ENCODE measurements around the gene PEX6. TPM values are rescaled to one million over a fixed set of nuclear protein-coding genes. Genes with fewer than 3 reads are reported as not detected.

The PEX6 gene
- polyA plus RNA-seq, 1 donor (not counting 4 experiments of a cell fraction or from before 2014, with no cell fraction given): 5.6 TPM

DNA sequence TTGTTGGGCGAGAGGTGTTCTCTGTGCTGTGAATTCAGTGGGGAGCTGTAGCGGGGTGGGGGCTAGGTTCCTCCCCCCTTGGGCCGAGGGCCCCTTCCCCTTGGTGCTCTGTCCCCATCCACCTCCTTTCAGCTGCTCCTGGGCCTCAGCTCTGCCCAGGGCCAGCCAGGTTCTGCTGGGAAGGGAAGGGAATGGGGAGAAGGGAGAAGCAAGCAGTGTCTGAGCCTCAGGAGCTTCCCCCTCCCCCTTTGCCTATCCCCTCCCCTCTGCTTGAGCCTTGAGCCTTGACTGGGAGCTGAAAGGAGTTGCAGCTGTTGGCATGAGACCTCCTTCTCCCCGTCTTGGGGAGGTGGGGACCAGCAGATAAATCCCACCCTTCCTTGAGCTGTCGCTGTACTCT lies 41.9 kb upstream of the PEX6 start:
- H4K20me1 ChIP-seq (ENCODE audit: control insufficient read depth, extremely low read depth, insufficient read depth, low read length): no peaks in the 10 kb centered on the region
- H3K9me1 ChIP-seq (ENCODE audit: control insufficient read depth, extremely low read depth, insufficient read depth, low read length): no peaks in the 10 kb centered on the region
- dilution Hi-C loops (cut with MboI; ENCODE audit: extremely low pct_ligation_motif_present, low sequenced_read_pairs): no loop called here
- DNase-seq (ENCODE audit: low read depth, low spot score) (no peak), FAIRE-seq (no peak)
- H3K9me3 ChIP-seq (ENCODE audit: control insufficient read depth, low read depth, low read length): no peaks in the 10 kb centered on the region
- H3K36me3 ChIP-seq (ENCODE audit: control insufficient read depth in 2 of 2, extremely low read depth in 1 of 2, insufficient read depth in 2 of 2, low read length in 2 of 2): peaks cover 20 to 21% of the 10 kb centered on the region in 2 experiments
- TF ChIP-seq CTCF (optimal IDR thresholded peaks at IDR 0.05 in 1 of 3, IDR thresholded peaks at IDR 0.05 in 1 of 3, conservative IDR thresholded peaks at IDR 0.05 in 1 of 3; ENCODE audit: extremely low read depth in 1 of 3, insufficient read depth in 2 of 3, low read length in 3 of 3): no peak
- no peak for TF ChIP-seq EZH2 (IDR thresholded peaks at IDR 0.05; ENCODE audit: low read length)
- H3K4me1 ChIP-seq (ENCODE audit: control insufficient read depth, extremely low read depth, insufficient read depth, low read length): peaks cover 8% of the 10 kb centered on the region
- peak overlapping the region in 2 of 3 experiments; percentile 97 to 99 for H3K4me3 ChIP-seq (ENCODE audit: control insufficient read depth in 2 of 3, extremely low read depth in 1 of 3, insufficient read depth in 2 of 3, low read depth in 1 of 3, low read length in 3 of 3)
- peak overlapping the region; percentile 80 for H3K27ac ChIP-seq (ENCODE audit: control insufficient read depth, insufficient read depth, low read length)
- H3K79me2 ChIP-seq (ENCODE audit: control insufficient read depth, insufficient read depth, low read length): peaks cover 51% of the 10 kb centered on the region
- no peaks in the 10 kb centered on the region for H3K27me3 ChIP-seq (ENCODE audit: control insufficient read depth, extremely low read depth, insufficient read depth, low read length)
- H2AFZ ChIP-seq (ENCODE audit: control insufficient read depth, low read length): peak overlapping the region; percentile 96
- peak overlapping the region; percentile 93 for H3K9ac ChIP-seq (ENCODE audit: control insufficient read depth, extremely low read depth, insufficient read depth, low read length)
- peak overlapping the region; percentile 90 for H3K4me2 ChIP-seq (ENCODE audit: control insufficient read depth, extremely low read depth, insufficient read depth, low read depth, low read length)

DNA sequence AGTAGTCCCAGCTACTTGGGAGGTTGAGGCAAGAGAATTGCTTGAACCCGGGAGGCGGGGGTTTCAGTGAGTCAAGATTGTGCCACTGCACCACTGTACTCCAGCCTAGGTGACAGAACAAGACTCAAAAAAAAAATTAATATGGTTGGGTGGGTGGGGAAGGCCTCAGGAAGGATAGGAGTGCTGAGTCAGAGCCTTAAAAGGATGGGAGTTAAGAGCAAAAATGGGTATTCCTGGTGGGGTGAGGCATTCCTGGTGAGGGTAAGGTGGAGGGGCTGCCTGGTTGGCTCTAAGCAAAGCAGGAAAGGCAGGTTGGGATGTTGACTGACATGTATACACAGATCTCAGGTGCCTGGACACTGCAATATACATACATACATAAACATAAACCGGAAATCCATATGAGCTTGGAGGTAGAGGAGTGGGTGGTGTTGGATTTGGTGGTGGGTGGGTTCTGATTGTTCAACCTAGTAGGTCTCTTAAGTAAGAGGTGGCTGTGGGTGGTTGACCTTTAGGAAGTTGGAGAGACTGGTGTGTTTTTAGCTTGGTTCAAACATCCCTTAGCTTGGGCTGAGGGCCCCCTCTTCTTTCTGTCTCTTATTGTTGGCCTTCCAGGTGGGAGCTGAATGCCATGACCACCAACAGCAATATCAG lies 41.2 kb upstream of the PEX6 start:
- FAIRE-seq: no peak
- no peaks in the 10 kb centered on the region for H4K20me1 ChIP-seq (ENCODE audit: control insufficient read depth, extremely low read depth, insufficient read depth, low read length)
- no peak overlapping the region for H3K9ac ChIP-seq (ENCODE audit: control insufficient read depth, extremely low read depth, insufficient read depth, low read length)
- H3K9me1 ChIP-seq (ENCODE audit: control insufficient read depth, extremely low read depth, insufficient read depth, low read length): no peaks in the 10 kb centered on the region
- peaks cover 56% of the 10 kb centered on the region for H3K79me2 ChIP-seq (ENCODE audit: control insufficient read depth, insufficient read depth, low read length)
- H3K4me1 ChIP-seq (ENCODE audit: control insufficient read depth, extremely low read depth, insufficient read depth, low read length): peaks cover 9% of the 10 kb centered on the region
- H3K27me3 ChIP-seq (ENCODE audit: control insufficient read depth, extremely low read depth, insufficient read depth, low read length): no peaks in the 10 kb centered on the region
- no peak for DNase-seq (ENCODE audit: low read depth, low spot score)
- H2AFZ ChIP-seq (ENCODE audit: control insufficient read depth, low read length): no peak overlapping the region
- no peak overlapping the region for H3K27ac ChIP-seq (ENCODE audit: control insufficient read depth, insufficient read depth, low read length)
- H3K4me3 ChIP-seq (ENCODE audit: control insufficient read depth in 2 of 3, extremely low read depth in 1 of 3, insufficient read depth in 2 of 3, low read depth in 1 of 3, low read length in 3 of 3): no peak overlapping the region
- H3K4me2 ChIP-seq (ENCODE audit: control insufficient read depth, extremely low read depth, insufficient read depth, low read depth, low read length): no peak overlapping the region
- dilution Hi-C loops (cut with MboI; ENCODE audit: extremely low pct_ligation_motif_present, low sequenced_read_pairs): no loop called here
- no peaks in the 10 kb centered on the region for H3K9me3 ChIP-seq (ENCODE audit: control insufficient read depth, low read depth, low read length)
- peaks cover 18 to 21% of the 10 kb centered on the region in 2 experiments for H3K36me3 ChIP-seq (ENCODE audit: control insufficient read depth in 2 of 2, extremely low read depth in 1 of 2, insufficient read depth in 2 of 2, low read length in 2 of 2)
- TF ChIP-seq CTCF (optimal IDR thresholded peaks at IDR 0.05 in 1 of 3, IDR thresholded peaks at IDR 0.05 in 1 of 3, conservative IDR thresholded peaks at IDR 0.05 in 1 of 3; ENCODE audit: extremely low read depth in 1 of 3, insufficient read depth in 2 of 3, low read length in 3 of 3) (no peak), EZH2 (IDR thresholded peaks at IDR 0.05; ENCODE audit: low read length) (no peak)

All from keratinocyte (primary cell).